WTC11 (cell line): Measurements from ENCODE around the gene CCDC81. TPM values are rescaled to one million over a fixed set of nuclear protein-coding genes. Genes with fewer than 3 reads are reported as not detected.

ENCODE experiments used
- ATAC-seq: fragments of 200-7000 bp; cut with Tn5 transposase; 2 replicates; pipeline ENCODE4 v1.10.0; 2021; ENCODE audit warnings: mild to moderate bottlenecking, moderate library complexity
- CTCF ChIA-PET: fragments of 300-600 bp; sonication (Branson Sonifier 250); formaldehyde crosslinking; loops from one replicate; lab custom pipeline; 2021; ENCODE audit warnings: antibody characterized with exemption; lab: Charles Lee
- POLR2A ChIA-PET: fragments of 350-600 bp; sonication (Branson Sonifier 250); formaldehyde crosslinking; loops from one replicate; lab custom pipeline; 2021; ENCODE audit warnings: antibody characterized with exemption; lab: Charles Lee
- DNase-seq: peaks from one replicate; pipeline ENCODE4 v3.0.0; 2021; ENCODE audit warnings: low spot score
- H3K27ac Mint-ChIP-seq: 2 replicates; pipeline ENCODE4 v1.8.0; 2021; ENCODE audit warnings: mixed read lengths
- H3K27me3 Mint-ChIP-seq: 2 replicates; pipeline ENCODE4 v1.8.0; 2021; ENCODE audit warnings: low read depth, mild to moderate bottlenecking, moderate library complexity, mixed read lengths
- H3K36me3 Mint-ChIP-seq: 2 replicates; pipeline ENCODE4 v1.8.0; 2021; ENCODE audit warnings: mixed read lengths
- H3K4me1 Mint-ChIP-seq: 2 replicates; pipeline ENCODE4 v1.8.0; 2022; ENCODE audit warnings: mixed read lengths
- H3K4me3 Mint-ChIP-seq: 2 replicates; pipeline ENCODE4 v1.8.0; 2021; ENCODE audit warnings: mild to moderate bottlenecking, moderate library complexity, mixed read lengths
- H3K9me3 Mint-ChIP-seq: 2 replicates; pipeline ENCODE4 v1.8.0; 2021; ENCODE audit warnings: mixed read lengths
- AR ChIP-seq: fragments of 250-450 bp; sonication (Bioruptor Pico); IDR thresholded peaks from 2 replicates; pipeline ENCODE4 v1.9.0; 2021; ENCODE audit warnings: mild to moderate bottlenecking
- CREB1 ChIP-seq: sonication (generic); formaldehyde crosslinking; IDR thresholded peaks from 2 replicates; pipeline ENCODE4 v1.8.0; 2023; ENCODE audit warnings: mild to moderate bottlenecking, missing genetic modification reagents
- CTCF ChIP-seq: fragments of 200-600 bp; IDR thresholded peaks from 2 replicates; pipeline ENCODE4 v1.8.0; 2022; ENCODE audit warnings: antibody characterized with exemption
- ERG ChIP-seq: fragments of 250-450 bp; sonication (Bioruptor Pico); IDR thresholded peaks from 2 replicates; pipeline ENCODE4 v1.8.0; 2021; ENCODE audit warnings: mild to moderate bottlenecking
- GTF2I ChIP-seq: fragments of 250-450 bp; sonication (Bioruptor Pico); conservative IDR thresholded peaks from 2 replicates; pipeline ENCODE4 v1.4.0; 2021; ENCODE audit warnings: mild to moderate bottlenecking
- HMGXB4 ChIP-seq: sonication (generic); formaldehyde crosslinking; IDR thresholded peaks from 2 replicates; pipeline ENCODE4 v1.8.1; 2023; ENCODE audit warnings: mild to moderate bottlenecking, moderate library complexity, missing genetic modification reagents
- MXD4 ChIP-seq: fragments of 250-450 bp; sonication (Bioruptor Pico); IDR thresholded peaks from 2 replicates; pipeline ENCODE4 v1.8.0; 2021; ENCODE audit warnings: mild to moderate bottlenecking, moderate library complexity, borderline replicate concordance
- NR1H2 ChIP-seq: sonication (generic); formaldehyde crosslinking; IDR thresholded peaks from 2 replicates; pipeline ENCODE4 v1.9.0; 2021; ENCODE audit warnings: mild to moderate bottlenecking, moderate library complexity, missing genetic modification reagents
- ZNF263 ChIP-seq: sonication (generic); formaldehyde crosslinking; IDR thresholded peaks from 2 replicates; pipeline ENCODE4 v1.8.1; 2022; ENCODE audit warnings: low read depth, mild to moderate bottlenecking, moderate library complexity, missing genetic modification reagents
- ZNF425 ChIP-seq: fragments of 250-450 bp; sonication (Bioruptor Pico); conservative IDR thresholded peaks from 2 replicates; pipeline ENCODE4 v1.9.0; 2021; ENCODE audit warnings: mild to moderate bottlenecking
- ZNF512 ChIP-seq: sonication (generic); formaldehyde crosslinking; IDR thresholded peaks from 2 replicates; pipeline ENCODE4 v1.8.1; 2022; ENCODE audit warnings: missing genetic modification reagents, borderline replicate concordance
- total RNA-seq: library from RNA; stranded (reverse); gene quantifications from 3 replicates; pipeline ENCODE4 v1.2.3, GENCODE V29; 2021

The CCDC81 gene
- total RNA-seq, 1 experiment from 2014 or later, result 0.98 TPM

GRCh38 chr11:86408845-86409244 lies 34.2 kb downstream of the CCDC81 start:
- CTCF ChIA-PET, result interaction anchor here (0.9 kb wide), 1 partner anchor 48 kb away, joined by 3 read pairs; no protein-coding TSS in a partner anchor
- Mint-ChIP-seq H3K36me3 (no peaks in the 10 kb centered on the region), H3K4me1 (no peaks in the 10 kb centered on the region), H3K27ac (no peak overlapping the region), H3K9me3 (no peaks in the 10 kb centered on the region), H3K4me3 (no peak overlapping the region), H3K27me3 (no peaks in the 10 kb centered on the region)
- TF ChIP-seq ERG (CRISPR knock-in tag) (no peak), AR (CRISPR knock-in tag) (no peak), CTCF (no peak), MXD4 (no peak), NR1H2 (CRISPR knock-in tag) (no peak), ZNF425 (CRISPR knock-in tag) (no peak)
- ATAC-seq (no peak), DNase-seq (no peak)
- POLR2A ChIA-PET, result no interaction called here

- Mint-ChIP-seq H3K36me3 (no peaks in the 10 kb centered on the region), H3K27ac (no peak overlapping the region), H3K9me3 (no peaks in the 10 kb centered on the region), H3K4me3 (no peak overlapping the region), H3K27me3 (no peaks in the 10 kb centered on the region), H3K4me1 (no peaks in the 10 kb centered on the region)
- DNase-seq, result no peak
- no peak for TF ChIP-seq CREB1 (CRISPR knock-in tag)
- no peak for TF ChIP-seq GTF2I
- TF ChIP-seq ZNF263, result no peak
- no peak for TF ChIP-seq HMGXB4 (CRISPR knock-in tag)
- no peak for TF ChIP-seq ZNF512 (CRISPR knock-in tag)
- CTCF ChIA-PET, result interaction anchor here (0.7 to 1.6 kb wide), 2 partner anchors 53 to 1916 kb away, joined by 3 to 7 read pairs; no protein-coding TSS in a partner anchor
- ATAC-seq, result no peak
- POLR2A ChIA-PET, result no interaction called here
Measured at GRCh38 chr11:86414032-86414431, 39.3 kb downstream of the CCDC81 start.
